Measurements from ENCODE around the gene CLGN.
"Not testable (repeated sequence)": the region's sequence is repeated elsewhere in the genome, so short reads cannot be mapped to it uniquely, and the experiment has no call there.

CLGN gene

GRCh38 chr4:140427106-140427918 lies at the start of gene CLGN:
Gene CLGN (minus strand): TSS chr4:140427648. CDS start chr4:140413078, 14,570 bp downstream.
- DNase-seq: no peak

GRCh38 chr4:140472156-140472555 lies 44.7 kb upstream of the CLGN start:
- no peak for DNase-seq

DNA sequence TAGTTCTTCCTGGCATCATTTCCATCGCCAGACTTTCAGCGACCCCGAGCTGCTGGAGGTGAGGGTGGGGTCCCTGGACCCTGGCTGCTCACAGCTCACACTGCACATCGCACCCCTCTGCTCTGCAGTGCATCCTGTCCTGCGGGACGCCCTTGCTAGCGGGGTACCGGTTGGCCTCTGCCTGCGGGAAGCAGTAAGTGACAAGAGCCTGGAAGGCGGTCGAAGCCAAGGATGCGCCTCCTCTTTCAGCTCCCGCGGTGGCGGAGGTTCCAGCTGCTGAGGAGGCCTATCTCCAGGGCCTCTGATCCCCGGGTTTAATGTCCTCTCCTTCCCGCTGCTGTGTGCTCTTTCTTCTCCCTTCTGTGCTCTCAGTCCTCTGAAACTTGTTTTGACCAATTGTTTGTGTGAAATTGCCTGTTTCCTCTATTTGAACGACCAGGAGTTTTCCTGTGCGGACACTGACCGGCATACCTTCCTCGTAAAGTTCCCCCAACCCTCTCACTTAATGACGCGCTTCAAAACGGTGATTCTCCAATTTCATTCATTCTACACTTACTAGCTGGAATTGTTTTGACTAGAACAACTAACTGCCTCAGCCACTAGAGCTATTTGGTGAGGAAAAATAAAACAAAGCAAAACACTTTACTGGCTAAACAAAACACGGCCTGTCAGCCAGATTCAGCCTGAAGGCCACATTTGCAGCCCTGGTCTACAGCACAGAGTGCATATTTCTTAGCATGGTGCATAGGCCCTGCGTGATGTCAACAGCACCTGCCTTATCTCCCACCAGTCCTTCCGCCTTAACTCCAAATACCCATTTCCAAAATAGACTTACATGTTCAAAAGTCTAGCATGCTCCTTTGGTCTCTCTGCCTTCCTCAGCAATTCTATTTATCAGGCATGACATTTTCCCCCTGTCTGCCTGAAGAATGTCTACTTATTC lies 42.6 kb upstream of the CLGN start:
- DNase-seq: no peak

DNA sequence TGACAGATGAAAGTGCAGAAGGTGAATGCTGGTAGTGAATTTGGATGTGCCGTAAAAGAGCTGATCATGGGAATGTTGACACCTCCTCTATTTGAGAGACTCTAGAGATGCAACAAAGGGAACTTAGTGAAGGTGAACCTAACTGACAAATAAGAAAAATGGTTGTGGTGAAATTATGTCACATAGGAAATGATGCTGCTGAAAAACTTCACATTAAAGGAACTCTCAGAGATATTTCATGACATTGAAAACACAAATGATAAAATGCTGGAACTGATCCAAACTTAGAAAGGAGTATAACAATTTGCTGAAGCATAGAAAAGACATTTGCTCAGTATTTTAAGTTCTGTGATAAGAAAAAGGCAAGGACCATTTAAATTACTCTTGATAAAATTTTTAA lies 38.7 kb upstream of the CLGN start:
- no peak for DNase-seq

- no peak for DNase-seq
Measured at GRCh38 chr4:140463614-140464013, 36.2 kb upstream of the CLGN start.

GRCh38 chr4:140463182-140463581 lies 35.7 kb upstream of the CLGN start:
- no peak for DNase-seq

GRCh38 chr4:140450352-140450751 lies 22.9 kb upstream of the CLGN start:
- DNase-seq: no peak

DNA sequence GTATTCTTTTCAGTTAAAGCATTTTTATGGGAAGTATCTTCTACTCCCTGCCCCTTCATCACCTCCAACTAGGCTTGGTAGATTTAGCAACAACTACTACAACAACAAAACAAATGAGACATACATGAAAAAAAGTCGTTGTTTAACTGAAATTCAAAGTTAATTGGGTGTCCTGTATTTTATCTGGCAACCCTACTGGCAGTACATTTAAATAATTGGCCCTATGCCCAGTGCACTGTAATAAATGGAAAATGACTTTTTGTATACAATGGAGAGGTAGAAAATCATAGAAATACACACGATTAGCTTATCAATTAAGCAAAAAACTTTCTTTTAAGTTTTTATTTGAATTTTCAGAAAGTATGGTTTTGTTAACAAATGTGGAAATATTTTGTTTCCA lies 21.4 kb upstream of the CLGN start:
- no peak for DNase-seq

- no peak for DNase-seq
Measured at GRCh38 chr4:140448162-140448561, 20.7 kb upstream of the CLGN start.

- not testable (repeated sequence) for DNase-seq
Measured at GRCh38 chr4:140444347-140444746, 16.9 kb upstream of the CLGN start.

DNA sequence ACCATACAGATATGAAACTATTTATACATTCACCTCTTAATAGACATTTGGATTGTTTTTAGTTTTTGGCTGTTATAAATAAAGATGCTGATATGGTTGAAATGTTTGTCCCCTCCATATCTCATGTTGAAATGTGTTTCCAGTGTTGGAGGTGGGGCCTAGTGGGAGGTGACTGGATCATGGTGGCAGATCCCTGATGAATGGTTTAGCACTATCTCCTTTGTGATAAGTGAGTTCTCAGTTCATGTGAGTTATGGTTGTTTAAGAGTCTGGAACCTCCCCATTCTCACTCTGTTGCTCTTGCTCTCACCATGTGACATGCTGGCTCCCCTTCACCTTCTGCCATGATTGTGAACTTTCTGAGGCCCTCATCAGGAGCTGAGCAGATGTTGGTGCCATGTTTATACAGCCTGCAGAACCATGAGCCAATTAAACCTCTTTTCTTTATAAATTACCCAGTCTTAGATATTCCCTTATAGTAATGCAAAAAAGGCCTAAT lies 12.2 kb upstream of the CLGN start:
- DNase-seq: no peak

- DNase-seq: no peak
Measured at GRCh38 chr4:140427919-140428471, 547 bp upstream of the CLGN start.

GRCh38 chr4:140426610-140427105 lies 790 bp downstream of the CLGN start:
- no peak for DNase-seq

DNA sequence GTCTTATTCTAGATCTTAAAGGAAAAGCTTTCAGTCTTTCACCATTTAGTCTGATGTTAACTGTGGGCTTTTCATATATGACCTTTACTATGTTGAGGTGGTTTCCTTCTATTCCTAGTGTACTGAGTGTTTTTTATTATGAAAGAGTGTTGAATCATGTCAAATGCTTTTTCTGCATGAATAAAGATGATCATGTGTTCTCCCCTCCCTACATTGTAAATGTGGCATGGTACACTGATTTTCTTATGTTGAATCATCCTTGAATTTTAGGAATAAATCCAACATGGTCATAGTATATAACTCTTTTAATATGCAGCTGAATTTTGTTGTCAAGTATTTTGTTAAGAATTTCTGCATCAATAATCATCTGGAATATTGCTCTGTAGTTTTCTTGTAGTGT lies 4.3 kb downstream of the CLGN start:
- DNase-seq: no peak

GRCh38 chr4:140413130-140413969 lies 14.1 kb downstream of the CLGN start:
- not testable (repeated sequence) for DNase-seq

DNA sequence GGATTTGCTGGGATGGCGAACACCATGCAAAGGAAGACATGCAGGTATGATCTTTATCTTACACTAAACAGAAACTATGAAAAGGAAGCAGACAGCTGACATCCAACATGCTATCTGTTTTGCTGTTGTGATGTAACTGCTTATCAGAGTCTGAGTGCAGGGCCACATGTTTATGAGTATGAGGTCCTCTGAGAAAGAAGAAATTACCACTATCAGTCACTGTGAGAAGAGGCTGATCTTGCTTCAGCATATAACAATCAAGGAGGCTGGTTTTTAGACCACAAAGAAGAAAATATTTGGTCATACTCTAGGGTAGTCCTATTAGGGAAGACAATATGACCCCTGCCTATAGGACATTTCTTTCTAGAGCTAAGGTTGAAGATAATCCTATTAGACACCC lies 18.5 kb downstream of the CLGN start:
- no peak for DNase-seq

- DNase-seq: no peak
Measured at GRCh38 chr4:140406292-140406691, 21.2 kb downstream of the CLGN start.

GRCh38 chr4:140400111-140400510 lies 27.3 kb downstream of the CLGN start:
- no peak for DNase-seq

GRCh38 chr4:140395668-140396067 lies 31.8 kb downstream of the CLGN start:
- no peak for DNase-seq

- DNase-seq: no peak
Measured at GRCh38 chr4:140388015-140388414, 39.4 kb downstream of the CLGN start.

GRCh38 chr4:140382732-140383131 lies 44.7 kb downstream of the CLGN start:
- no peak for DNase-seq

DNA sequence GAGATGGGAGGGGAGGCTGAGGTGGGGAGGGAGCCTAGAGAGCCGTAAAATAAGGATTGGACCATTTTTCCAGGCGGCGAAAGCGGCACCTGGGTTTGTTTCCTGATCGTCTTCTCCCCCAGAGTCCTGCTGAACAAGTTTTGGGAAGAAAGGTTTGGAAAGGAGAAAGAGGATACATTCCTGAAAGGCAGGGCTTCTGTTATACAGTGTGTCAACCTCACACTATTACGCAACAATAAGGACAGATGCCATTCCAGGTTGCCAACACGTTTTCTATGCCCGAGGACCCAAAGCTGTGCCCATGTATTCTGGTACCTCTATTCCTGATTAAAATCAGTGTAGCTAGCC lies 53.3 kb downstream of the CLGN start:
- peak; percentile 8 for DNase-seq

Measured in GF-D8 (cell line).